WTC11 (cell line): Measurements from ENCODE around the gene PI4K2B. TPM values are rescaled to one million over a fixed set of nuclear protein-coding genes. Genes with fewer than 3 reads are reported as not detected.
A peak's percentile ranks its signal among the peaks of the same experiment; 100 is the strongest.

Experiments
- ARID4B ChIP-seq: sonication (generic); formaldehyde crosslinking; IDR thresholded peaks from 2 replicates; pipeline ENCODE4 v1.8.0; 2023; ENCODE audit warnings: missing genetic modification reagents, mild to moderate bottlenecking, borderline replicate concordance
- CTCF ChIP-seq: fragments of 200-600 bp; IDR thresholded peaks from 2 replicates; pipeline ENCODE4 v1.8.0; 2022; ENCODE audit warnings: antibody characterized with exemption
- FOXJ3 ChIP-seq: sonication (generic); formaldehyde crosslinking; IDR thresholded peaks from 2 replicates; pipeline ENCODE4 v1.9.0; 2021; ENCODE audit warnings: missing genetic modification reagents, mild to moderate bottlenecking, borderline replicate concordance
- HMGXB4 ChIP-seq: sonication (generic); formaldehyde crosslinking; IDR thresholded peaks from 2 replicates; pipeline ENCODE4 v1.8.1; 2023; ENCODE audit warnings: mild to moderate bottlenecking, moderate library complexity, missing genetic modification reagents
- NFYB ChIP-seq: sonication (generic); formaldehyde crosslinking; conservative IDR thresholded peaks from 2 replicates; pipeline ENCODE4 v1.8.0; 2022; ENCODE audit warnings: low read depth, missing genetic modification reagents
- PREB ChIP-seq: sonication (generic); formaldehyde crosslinking; IDR thresholded peaks from 2 replicates; pipeline ENCODE4 v1.8.1; 2022; ENCODE audit warnings: mild to moderate bottlenecking, missing genetic modification reagents, moderate library complexity, borderline replicate concordance
- TEAD1 ChIP-seq: sonication (generic); formaldehyde crosslinking; IDR thresholded peaks from 2 replicates; pipeline ENCODE4 v1.8.0; 2022; ENCODE audit warnings: mild to moderate bottlenecking, missing genetic modification reagents
- USF1 ChIP-seq: sonication (generic); formaldehyde crosslinking; IDR thresholded peaks from 2 replicates; pipeline ENCODE4 v1.8.0; 2022; ENCODE audit warnings: mild to moderate bottlenecking, missing genetic modification reagents
- ZNF138 ChIP-seq: sonication (generic); formaldehyde crosslinking; conservative IDR thresholded peaks from 2 replicates; pipeline ENCODE4 v1.8.1; 2022; ENCODE audit warnings: mild to moderate bottlenecking, moderate library complexity, missing genetic modification reagents
- ZNF416 ChIP-seq: fragments of 250-450 bp; sonication (Bioruptor Pico); IDR thresholded peaks from 2 replicates; pipeline ENCODE4 v1.9.0; 2021; ENCODE audit warnings: mild to moderate bottlenecking, inconsistent platforms
- ZNF423 ChIP-seq: fragments of 250-450 bp; sonication (Bioruptor Pico); IDR thresholded peaks from 2 replicates; pipeline ENCODE4 v2.1.2; 2022; ENCODE audit warnings: mild to moderate bottlenecking, moderate library complexity
- ZNF425 ChIP-seq: fragments of 250-450 bp; sonication (Bioruptor Pico); conservative IDR thresholded peaks from 2 replicates; pipeline ENCODE4 v1.9.0; 2021; ENCODE audit warnings: mild to moderate bottlenecking
- ZNF512 ChIP-seq: sonication (generic); formaldehyde crosslinking; IDR thresholded peaks from 2 replicates; pipeline ENCODE4 v1.8.1; 2022; ENCODE audit warnings: missing genetic modification reagents, borderline replicate concordance
- ZNF532 ChIP-seq: fragments of 250-450 bp; sonication (Bioruptor Pico); IDR thresholded peaks from 2 replicates; pipeline ENCODE4 v1.9.0; 2021; ENCODE audit warnings: mild to moderate bottlenecking, borderline replicate concordance
- total RNA-seq: library from RNA; stranded (reverse); gene quantifications from 3 replicates; pipeline ENCODE4 v1.2.3, GENCODE V29; 2021

Gene PI4K2B
- total RNA-seq, 1 experiment from 2014 or later = 15.1 TPM

GRCh38 chr4:25312496-25313200, 78.8 kb downstream of the PI4K2B start, which contains the start of gene ZCCHC4 (continued):
- TF ChIP-seq ARID4B (no peak; the same call in 1 of the 2 replicates), FOXJ3 (CRISPR knock-in tag) (no peak), ZNF512 (CRISPR knock-in tag) (no peak), NFYB (no peak), ZNF425 (no peak), HMGXB4 (CRISPR knock-in tag) (peak; percentile 67; the same call in 1 of the 2 replicates), ZNF416 (CRISPR knock-in tag) (peak; percentile 70; the same call in 1 of the 2 replicates), ZNF423 (CRISPR knock-in tag) (no peak), CTCF (peak; percentile 85), ZNF138 (CRISPR knock-in tag) (no peak), USF1 (CRISPR knock-in tag) (no peak), TEAD1 (peak; percentile 66; the same call in 1 of the 2 replicates), ZNF532 (CRISPR knock-in tag) (no peak), PREB (CRISPR knock-in tag) (no peak)
